Measurements from ENCODE around the gene PPFIBP2. TPM values are rescaled to one million over a fixed set of nuclear protein-coding genes. Genes with fewer than 3 reads are reported as not detected.
A peak's percentile ranks its signal among the peaks of the same experiment; 100 is the strongest.

The PPFIBP2 gene
- total RNA-seq, 1 experiment from 2014 or later, result 13.9 TPM

DNA sequence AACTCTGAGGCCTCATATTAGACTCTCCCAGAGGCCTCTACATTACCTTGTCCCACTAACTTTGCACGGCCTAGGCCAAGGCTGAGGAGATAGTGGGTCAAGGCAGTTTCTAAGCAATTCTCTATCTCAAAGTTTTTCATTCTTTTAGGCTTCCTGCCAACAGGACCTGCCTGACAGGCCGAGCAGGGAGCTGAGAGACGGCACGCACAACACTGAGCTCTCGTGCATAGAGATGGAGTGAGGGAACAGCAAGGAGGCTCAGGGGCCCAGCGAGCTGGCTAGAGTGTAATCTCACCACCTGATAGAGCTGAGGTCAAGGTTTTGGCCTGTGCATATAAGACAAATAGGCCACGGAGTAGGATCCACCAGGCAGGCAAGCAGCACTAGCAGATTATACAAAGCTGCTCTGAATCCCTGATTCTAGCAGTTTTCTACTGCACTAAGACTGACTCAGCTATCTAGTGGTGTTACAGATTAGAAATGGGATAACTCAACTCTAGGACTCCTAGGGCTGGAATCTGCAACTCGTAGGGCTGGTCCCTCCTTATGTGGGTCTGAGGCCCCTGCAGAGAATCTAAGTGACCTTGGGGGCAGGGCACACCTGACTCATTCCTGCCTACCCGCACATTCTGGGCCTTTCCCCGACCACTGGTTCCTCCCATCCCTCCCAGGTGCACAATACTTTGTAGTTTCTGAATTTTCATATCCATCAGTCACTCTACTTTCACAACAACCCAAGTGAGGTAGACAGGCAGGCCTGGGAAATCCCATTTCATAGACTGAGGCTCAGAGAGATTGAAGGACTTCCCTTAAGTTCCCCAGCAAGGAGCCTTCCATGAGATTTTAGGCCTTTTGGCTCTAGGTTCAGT is 157.8 kb downstream of the PPFIBP2 start:
- Histone ChIP-seq H3K4me1 (replicated peaks; ENCODE audit: insufficient read depth) (0 out of 2 replicates have a peak, but pooled peaks cover under 1% of the 10 kb centered on the region), H3F3A (ENCODE audit: insufficient read depth, low read depth) (no peaks in the 10 kb centered on the region), H2AFZ (no peak overlapping the region), H3K9me2 (ENCODE audit: insufficient read depth) (no peaks in the 10 kb centered on the region), H3K79me2 (ENCODE audit: low read depth) (no peaks in the 10 kb centered on the region), H3K9me3 (ENCODE audit: insufficient read depth, low read depth) (no peaks in the 10 kb centered on the region), H3K4me2 (no peak overlapping the region), H3K27ac (no peak overlapping the region), H3K4me3 (no peak overlapping the region), H3K27me3 (ENCODE audit: insufficient read depth, low read depth) (no peaks in the 10 kb centered on the region), H3K36me3 (ENCODE audit: low read depth) (no peaks in the 10 kb centered on the region), H4K20me1 (ENCODE audit: insufficient read depth) (no peaks in the 10 kb centered on the region)
- DNase-seq, result peak; percentile 38 to 48
- ChIA-PET POLR2A (ENCODE audit: unreplicated experiment) (interaction anchor here (0.7 kb wide), 1 partner anchor 147 kb away, joined by 3 read pairs; no protein-coding TSS in a partner anchor), CTCF (interaction anchor here (0.6 to 0.9 kb wide), 2 partner anchors 19 to 96 kb away, joined by 3 read pairs; no protein-coding TSS in a partner anchor)
- BruUV-seq (replicated peaks), result no TSS peak
- no peak for TF ChIP-seq EZH2 (IDR thresholded peaks at IDR 0.05; ENCODE audit: low read depth)
- TF ChIP-seq, protein P1, sequence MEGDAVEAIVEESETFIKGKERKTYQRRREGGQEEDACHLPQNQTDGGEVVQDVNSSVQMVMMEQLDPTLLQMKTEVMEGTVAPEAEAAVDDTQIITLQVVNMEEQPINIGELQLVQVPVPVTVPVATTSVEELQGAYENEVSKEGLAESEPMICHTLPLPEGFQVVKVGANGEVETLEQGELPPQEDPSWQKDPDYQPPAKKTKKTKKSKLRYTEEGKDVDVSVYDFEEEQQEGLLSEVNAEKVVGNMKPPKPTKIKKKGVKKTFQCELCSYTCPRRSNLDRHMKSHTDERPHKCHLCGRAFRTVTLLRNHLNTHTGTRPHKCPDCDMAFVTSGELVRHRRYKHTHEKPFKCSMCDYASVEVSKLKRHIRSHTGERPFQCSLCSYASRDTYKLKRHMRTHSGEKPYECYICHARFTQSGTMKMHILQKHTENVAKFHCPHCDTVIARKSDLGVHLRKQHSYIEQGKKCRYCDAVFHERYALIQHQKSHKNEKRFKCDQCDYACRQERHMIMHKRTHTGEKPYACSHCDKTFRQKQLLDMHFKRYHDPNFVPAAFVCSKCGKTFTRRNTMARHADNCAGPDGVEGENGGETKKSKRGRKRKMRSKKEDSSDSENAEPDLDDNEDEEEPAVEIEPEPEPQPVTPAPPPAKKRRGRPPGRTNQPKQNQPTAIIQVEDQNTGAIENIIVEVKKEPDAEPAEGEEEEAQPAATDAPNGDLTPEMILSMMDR (conservative IDR thresholded peaks at IDR 0.05), result no peak
- intact Hi-C loops (cut with micrococcal nuclease; ENCODE audit: unreplicated experiment), result loop anchor here (5.0 kb wide), 1 partner anchor 159 kb away; the partner anchor contains the start of gene PPFIBP2

- Histone ChIP-seq H4K20me1 (ENCODE audit: insufficient read depth) (no peaks in the 10 kb centered on the region), H3K27me3 (ENCODE audit: insufficient read depth, low read depth) (no peaks in the 10 kb centered on the region), H3K79me2 (ENCODE audit: low read depth) (no peaks in the 10 kb centered on the region), H3K4me1 (replicated peaks; ENCODE audit: insufficient read depth) (0 out of 2 replicates have a peak, but pooled peaks cover 9% of the 10 kb centered on the region), H3K4me3 (no peak overlapping the region), H2AFZ (no peak overlapping the region), H3K9me3 (ENCODE audit: insufficient read depth, low read depth) (no peaks in the 10 kb centered on the region), H3F3A (ENCODE audit: insufficient read depth, low read depth) (no peaks in the 10 kb centered on the region), H3K27ac (no peak overlapping the region), H3K4me2 (no peak overlapping the region), H3K36me3 (ENCODE audit: low read depth) (no peaks in the 10 kb centered on the region), H3K9me2 (ENCODE audit: insufficient read depth) (no peaks in the 10 kb centered on the region)
- ChIA-PET CTCF (no interaction called here), POLR2A (ENCODE audit: unreplicated experiment) (interaction anchor here (0.6 kb wide), 1 partner anchor 59 kb away, joined by 3 read pairs; no protein-coding TSS in a partner anchor)
- intact Hi-C loops (cut with micrococcal nuclease; ENCODE audit: unreplicated experiment), result loop anchor here (5.0 kb wide), 1 partner anchor 160 kb away; the partner anchor contains the start of gene PPFIBP2
- TF ChIP-seq, protein P1 (conservative IDR thresholded peaks at IDR 0.05), result no peak
- no peak for TF ChIP-seq EZH2 (IDR thresholded peaks at IDR 0.05; ENCODE audit: low read depth)
- no peak for DNase-seq
- BruUV-seq (replicated peaks), result no TSS peak
Observed at GRCh38 chr11:7672276-7672959, 158.6 kb downstream of the PPFIBP2 start.

- TSS peak; percentile 51 for BruUV-seq (replicated peaks)
- intact Hi-C loops (cut with micrococcal nuclease; ENCODE audit: unreplicated experiment), result loop anchor here (5.0 kb wide), 1 partner anchor 161 kb away; the partner anchor contains the start of gene PPFIBP2
- no peaks in the 10 kb centered on the region for H3K36me3 ChIP-seq (ENCODE audit: low read depth)
Observed at GRCh38 chr11:7672960-7673723, 159.3 kb downstream of the PPFIBP2 start, which contains the start of gene CYB5R2. Gene CYB5R2, minus strand, starts transcription at chr11:7673500. Its CDS starts 675 bp downstream, at chr11:7672825.

More at GRCh38 chr11:7672960-7673723, 159.3 kb downstream of the PPFIBP2 start, which contains the start of gene CYB5R2:
- ChIA-PET CTCF (no interaction called here), POLR2A (ENCODE audit: unreplicated experiment) (interaction anchor here (0.6 kb wide), 1 partner anchor 59 kb away, joined by 3 read pairs; no protein-coding TSS in a partner anchor)
- H3K4me2 ChIP-seq, result no peak within 1 kb of the TSS
- no peaks in the 10 kb centered on the region for H3K79me2 ChIP-seq (ENCODE audit: low read depth)
- H3K27ac ChIP-seq, result no peak within 1 kb of the TSS
- no peaks in the 10 kb centered on the region for H3F3A ChIP-seq (ENCODE audit: insufficient read depth, low read depth)
- H4K20me1 ChIP-seq (ENCODE audit: insufficient read depth), result no peaks in the 10 kb centered on the region
- H3K9me2 ChIP-seq (ENCODE audit: insufficient read depth), result no peaks in the 10 kb centered on the region
- DNase-seq, result peak in 1 of 2 experiments; percentile 50
- H3K4me1 ChIP-seq (replicated peaks; ENCODE audit: insufficient read depth), result 0 out of 2 replicates have a peak, but pooled peaks cover 11% of the 10 kb centered on the region
- H3K27me3 ChIP-seq (ENCODE audit: insufficient read depth, low read depth), result no peaks in the 10 kb centered on the region
- no peaks in the 10 kb centered on the region for H3K9me3 ChIP-seq (ENCODE audit: insufficient read depth, low read depth)
- TF ChIP-seq EZH2 (IDR thresholded peaks at IDR 0.05; ENCODE audit: low read depth), result no peak
- TF ChIP-seq, protein P1 (conservative IDR thresholded peaks at IDR 0.05), result no peak
- no peak within 1 kb of the TSS for H2AFZ ChIP-seq
- H3K4me3 ChIP-seq, result no peak within 1 kb of the TSS
